Measurements from ENCODE around the gene OSBPL2.

OSBPL2 gene

GRCh38 chr20:62302341-62303061, 64.2 kb downstream of the OSBPL2 start, which contains the start of gene ADRM1:
Gene ADRM1, plus strand, starts transcription at chr20:62302997. Its CDS starts 572 bp downstream, at chr20:62303569.
- H3K9me3 Mint-ChIP-seq, result no peaks in the 10 kb centered on the region
- ATAC-seq (ENCODE audit: low read depth), result peak; percentile 86
- peak within 1 kb of the TSS; percentile 95 for H3K27ac Mint-ChIP-seq
- H3K4me3 Mint-ChIP-seq, result peak within 1 kb of the TSS; percentile 96
- no peaks in the 10 kb centered on the region for H3K27me3 Mint-ChIP-seq
- DNase-seq (ENCODE audit: low spot score in 2 of 2), result peak; percentile 95 to 97
- peaks cover 11% of the 10 kb centered on the region for H3K4me1 Mint-ChIP-seq
- H3K36me3 Mint-ChIP-seq, result peaks cover 3% of the 10 kb centered on the region

- H3K36me3 Mint-ChIP-seq, result peaks cover 3% of the 10 kb centered on the region
- peak overlapping the region; percentile 95 for H3K27ac Mint-ChIP-seq
- DNase-seq (ENCODE audit: low spot score in 2 of 2) (no peak), ATAC-seq (ENCODE audit: low read depth) (no peak)
- no peaks in the 10 kb centered on the region for H3K9me3 Mint-ChIP-seq
- H3K4me1 Mint-ChIP-seq, result peaks cover 11% of the 10 kb centered on the region
- no peaks in the 10 kb centered on the region for H3K27me3 Mint-ChIP-seq
- H3K4me3 Mint-ChIP-seq, result peak overlapping the region; percentile 96
Measured at GRCh38 chr20:62303062-62303339, 64.7 kb downstream of the OSBPL2 start.

GRCh38 chr20:62303340-62304226, 65.3 kb downstream of the OSBPL2 start:
- Mint-ChIP-seq H3K9me3 (no peaks in the 10 kb centered on the region), H3K36me3 (peaks cover 3% of the 10 kb centered on the region), H3K27ac (peak overlapping the region; percentile 82), H3K4me1 (peaks cover 11% of the 10 kb centered on the region), H3K4me3 (peak overlapping the region; percentile 81), H3K27me3 (no peaks in the 10 kb centered on the region)
- ATAC-seq (ENCODE audit: low read depth) (no peak), DNase-seq (ENCODE audit: low spot score in 2 of 2) (no peak)

- H3K27me3 Mint-ChIP-seq, result no peaks in the 10 kb centered on the region
- DNase-seq (ENCODE audit: low spot score in 2 of 2) (no peak), ATAC-seq (ENCODE audit: low read depth) (no peak)
- H3K27ac Mint-ChIP-seq, result peak overlapping the region; percentile 82
- peaks cover 11% of the 10 kb centered on the region for H3K4me1 Mint-ChIP-seq
- peaks cover 3% of the 10 kb centered on the region for H3K36me3 Mint-ChIP-seq
- H3K4me3 Mint-ChIP-seq, result peak overlapping the region; percentile 81
- H3K9me3 Mint-ChIP-seq, result no peaks in the 10 kb centered on the region
Measured at GRCh38 chr20:62304331-62305148, 66.2 kb downstream of the OSBPL2 start.

- H3K4me1 Mint-ChIP-seq, result peaks cover 11% of the 10 kb centered on the region
- H3K36me3 Mint-ChIP-seq, result peaks cover 3% of the 10 kb centered on the region
- no peaks in the 10 kb centered on the region for H3K9me3 Mint-ChIP-seq
- H3K27me3 Mint-ChIP-seq, result no peaks in the 10 kb centered on the region
- peak overlapping the region; percentile 81 for H3K4me3 Mint-ChIP-seq
- no peak for DNase-seq (ENCODE audit: low spot score in 2 of 2)
- no peak overlapping the region for H3K27ac Mint-ChIP-seq
- no peak for ATAC-seq (ENCODE audit: low read depth)
Measured at GRCh38 chr20:62305149-62305764, 66.9 kb downstream of the OSBPL2 start.

GRCh38 chr20:62305765-62306413, 67.6 kb downstream of the OSBPL2 start:
- Mint-ChIP-seq H3K9me3 (no peaks in the 10 kb centered on the region), H3K4me3 (no peak overlapping the region), H3K36me3 (peaks cover 3% of the 10 kb centered on the region), H3K4me1 (peaks cover 11% of the 10 kb centered on the region), H3K27me3 (no peaks in the 10 kb centered on the region), H3K27ac (no peak overlapping the region)
- no peak for DNase-seq (ENCODE audit: low spot score in 2 of 2)
- no peak for ATAC-seq (ENCODE audit: low read depth)

- no peaks in the 10 kb centered on the region for H3K9me3 Mint-ChIP-seq
- no peak overlapping the region for H3K4me3 Mint-ChIP-seq
- H3K36me3 Mint-ChIP-seq, result peaks cover 3% of the 10 kb centered on the region
- ATAC-seq (ENCODE audit: low read depth) (no peak), DNase-seq (ENCODE audit: low spot score in 2 of 2) (no peak)
- H3K27ac Mint-ChIP-seq, result no peak overlapping the region
- H3K27me3 Mint-ChIP-seq, result no peaks in the 10 kb centered on the region
- H3K4me1 Mint-ChIP-seq, result peaks cover 9% of the 10 kb centered on the region
Measured at GRCh38 chr20:62306414-62307187, 68.3 kb downstream of the OSBPL2 start.

- H3K4me3 Mint-ChIP-seq, result no peak overlapping the region
- H3K4me1 Mint-ChIP-seq, result peaks cover 7% of the 10 kb centered on the region
- DNase-seq (ENCODE audit: low spot score in 2 of 2) (no peak), ATAC-seq (ENCODE audit: low read depth) (no peak)
- no peaks in the 10 kb centered on the region for H3K27me3 Mint-ChIP-seq
- H3K27ac Mint-ChIP-seq, result no peak overlapping the region
- H3K36me3 Mint-ChIP-seq, result peaks cover 3% of the 10 kb centered on the region
- no peaks in the 10 kb centered on the region for H3K9me3 Mint-ChIP-seq
Measured at GRCh38 chr20:62307226-62308101, 69.1 kb downstream of the OSBPL2 start.

GRCh38 chr20:62308102-62308822, 69.9 kb downstream of the OSBPL2 start:
- Mint-ChIP-seq H3K4me1 (peaks cover 7% of the 10 kb centered on the region), H3K27ac (no peak overlapping the region), H3K9me3 (no peaks in the 10 kb centered on the region), H3K27me3 (no peaks in the 10 kb centered on the region), H3K36me3 (peaks cover 3% of the 10 kb centered on the region), H3K4me3 (no peak overlapping the region)
- no peak for DNase-seq (ENCODE audit: low spot score in 2 of 2)
- ATAC-seq (ENCODE audit: low read depth), result no peak

GRCh38 chr20:62309198-62309944, 71.0 kb downstream of the OSBPL2 start:
- ATAC-seq (ENCODE audit: low read depth) (no peak), DNase-seq (ENCODE audit: low spot score in 2 of 2) (no peak)
- Mint-ChIP-seq H3K27ac (no peak overlapping the region), H3K4me1 (peaks cover 6% of the 10 kb centered on the region), H3K27me3 (no peaks in the 10 kb centered on the region), H3K36me3 (peaks cover 7% of the 10 kb centered on the region), H3K9me3 (no peaks in the 10 kb centered on the region), H3K4me3 (no peak overlapping the region)

Measured in memory B cell (primary cell).